HG02763 (cell line): Measurements from ENCODE around the gene CRYBG2.
"Not testable (repeated sequence)": the region's sequence is repeated elsewhere in the genome, so short reads cannot be mapped to it uniquely, and the experiment has no call there.

Experiments used
- ATAC-seq: cut with Tn5 transposase; IDR thresholded peaks from one replicate; pipeline ENCODE4 v1.9.1; 2021; ENCODE audit warnings: mild to moderate bottlenecking, moderate library complexity; ENCODE audit not compliant: unreplicated experiment

Gene CRYBG2

DNA sequence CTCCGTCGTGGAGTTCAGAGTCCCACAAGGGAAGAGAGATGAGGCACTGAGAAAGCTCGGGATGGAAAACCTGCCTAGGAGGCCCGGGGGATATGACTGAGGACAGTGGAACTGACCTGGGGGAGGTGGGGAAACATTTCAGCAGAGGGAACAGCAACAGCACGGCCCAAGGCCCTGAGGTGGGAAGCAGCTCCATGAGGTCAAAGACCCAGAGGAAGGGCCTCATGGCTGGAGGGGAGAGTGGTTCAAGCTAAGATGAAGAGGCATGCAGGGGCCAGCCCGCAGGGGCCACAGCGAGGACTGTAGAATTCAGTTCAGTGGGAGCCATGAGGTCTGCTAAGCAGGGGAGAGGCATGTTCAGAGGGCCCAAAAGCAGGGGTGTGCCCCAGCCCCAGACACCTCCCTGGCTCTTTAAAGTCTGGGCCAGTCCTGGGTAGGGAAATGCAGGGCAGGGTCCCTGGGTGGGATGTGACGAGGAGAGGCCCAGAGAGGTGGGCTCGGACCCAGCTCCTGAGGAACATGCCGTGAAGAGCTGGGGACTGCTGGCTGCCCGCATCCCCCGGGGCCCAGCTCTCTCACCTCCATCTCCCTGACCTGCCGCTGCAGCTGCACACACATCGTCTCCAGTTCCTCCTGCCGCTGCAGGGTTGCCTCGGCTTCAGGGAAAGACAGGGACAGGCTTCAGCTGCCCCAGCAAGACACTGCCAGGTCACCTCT is 57.4 kb downstream of the CRYBG2 start:
- ATAC-seq, result no peak

GRCh38 chr1:26295194-26296138 is 58.5 kb downstream of the CRYBG2 start:
- no peak for ATAC-seq

- no peak for ATAC-seq
Observed at GRCh38 chr1:26293911-26294463, 59.9 kb downstream of the CRYBG2 start.

DNA sequence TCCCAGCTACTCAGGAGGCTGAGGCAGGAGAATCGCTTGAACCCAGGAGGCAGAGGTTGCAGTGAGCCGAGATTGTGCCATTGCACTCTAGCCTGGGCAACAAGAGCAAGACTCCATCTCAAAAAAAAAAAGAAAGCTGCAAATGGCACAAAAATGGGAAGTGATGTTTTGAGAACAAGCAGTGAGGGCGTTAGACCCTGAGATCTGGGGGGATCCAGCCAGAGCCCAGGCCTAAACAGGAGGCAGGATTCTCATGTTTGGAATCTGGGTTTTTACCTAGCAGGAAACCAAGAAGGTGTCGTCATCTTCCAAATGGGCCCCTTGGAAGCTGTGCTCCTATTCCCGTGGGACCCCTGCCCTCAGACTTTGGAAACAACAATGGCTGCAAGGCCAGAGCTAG is 61.2 kb downstream of the CRYBG2 start:
- not testable (repeated sequence) for ATAC-seq

DNA sequence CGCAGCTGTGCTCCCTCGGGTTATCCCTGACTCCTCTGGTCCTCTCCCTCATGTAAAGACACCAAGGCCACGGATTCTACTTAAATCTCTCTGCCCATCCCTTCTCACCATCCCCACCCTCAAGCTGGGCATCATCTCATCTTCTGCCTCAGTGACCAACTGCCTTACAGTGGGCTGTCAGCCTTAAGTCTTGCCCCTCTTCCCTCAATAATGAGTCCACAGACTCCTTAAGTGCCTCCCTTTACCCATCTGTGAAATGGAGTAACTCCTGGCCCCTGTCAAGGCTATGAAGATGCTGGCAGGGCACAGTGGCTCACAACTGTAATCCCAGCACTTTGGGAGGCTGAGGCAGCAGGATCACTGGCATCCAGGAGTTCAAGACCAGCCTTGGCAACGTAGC is 62.0 kb downstream of the CRYBG2 start:
- ATAC-seq, result no peak

- no peak for ATAC-seq
Observed at GRCh38 chr1:26291433-26291832, 62.5 kb downstream of the CRYBG2 start.

DNA sequence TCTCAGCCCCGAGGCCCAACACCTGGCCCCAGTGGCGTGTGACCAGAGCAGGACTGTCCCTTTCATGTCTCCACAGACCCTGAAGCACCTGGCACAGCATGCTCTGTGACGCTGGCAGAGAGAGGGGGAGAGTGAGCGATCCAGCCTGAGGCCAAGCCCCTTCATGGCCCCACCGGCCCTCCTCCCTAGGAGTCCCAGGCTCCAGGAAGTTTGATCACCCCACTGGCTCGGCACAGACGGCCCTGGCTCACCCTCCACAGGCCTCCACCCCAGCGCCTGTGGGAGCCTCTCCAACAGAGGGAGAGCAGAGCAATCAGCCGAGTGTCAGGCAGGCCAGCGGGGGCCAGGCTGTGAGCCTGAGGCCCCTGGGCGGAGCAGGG is 63.1 kb downstream of the CRYBG2 start:
- no peak for ATAC-seq

GRCh38 chr1:26290122-26290881 is 63.6 kb downstream of the CRYBG2 start:
- ATAC-seq, result no peak

GRCh38 chr1:26289158-26290059 is 64.5 kb downstream of the CRYBG2 start:
- peak; percentile 33 for ATAC-seq

DNA sequence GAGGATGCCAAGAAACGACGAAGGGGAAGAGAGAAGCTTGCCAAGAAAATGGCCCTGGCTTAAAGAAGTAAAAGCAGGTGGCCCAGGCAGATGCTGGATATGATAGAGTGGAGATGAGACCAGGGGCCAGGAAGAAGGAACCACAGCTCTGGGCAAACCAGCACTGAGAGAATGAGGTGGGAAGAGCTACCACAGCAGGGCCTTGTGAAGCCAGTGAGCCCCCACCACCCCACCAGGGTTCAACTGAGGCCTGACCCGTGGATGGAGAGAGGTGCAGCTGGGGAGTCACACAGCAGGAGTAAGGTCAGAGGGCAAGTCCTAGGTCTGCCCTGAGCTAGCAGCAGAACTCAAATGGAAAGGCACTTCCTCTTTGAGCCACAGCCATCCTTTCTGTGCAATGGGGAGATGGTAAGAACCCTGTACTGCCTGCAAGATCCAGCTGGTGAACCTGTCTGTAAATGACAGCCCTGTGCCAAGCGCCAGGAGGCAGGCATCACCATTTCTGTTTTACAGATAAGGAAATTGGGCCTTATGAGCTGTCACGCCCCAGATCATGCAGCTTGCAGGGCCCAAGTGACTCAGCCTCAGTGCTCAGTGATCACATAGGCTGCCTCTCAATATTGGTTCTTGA is 65.5 kb downstream of the CRYBG2 start:
- no peak for ATAC-seq

- ATAC-seq, result no peak
Observed at GRCh38 chr1:26287811-26288210, 66.1 kb downstream of the CRYBG2 start.

- ATAC-seq, result peak; percentile 33
Observed at GRCh38 chr1:26287033-26287711, 66.8 kb downstream of the CRYBG2 start.

- no peak for ATAC-seq
Observed at GRCh38 chr1:26286064-26286416, 67.9 kb downstream of the CRYBG2 start.

DNA sequence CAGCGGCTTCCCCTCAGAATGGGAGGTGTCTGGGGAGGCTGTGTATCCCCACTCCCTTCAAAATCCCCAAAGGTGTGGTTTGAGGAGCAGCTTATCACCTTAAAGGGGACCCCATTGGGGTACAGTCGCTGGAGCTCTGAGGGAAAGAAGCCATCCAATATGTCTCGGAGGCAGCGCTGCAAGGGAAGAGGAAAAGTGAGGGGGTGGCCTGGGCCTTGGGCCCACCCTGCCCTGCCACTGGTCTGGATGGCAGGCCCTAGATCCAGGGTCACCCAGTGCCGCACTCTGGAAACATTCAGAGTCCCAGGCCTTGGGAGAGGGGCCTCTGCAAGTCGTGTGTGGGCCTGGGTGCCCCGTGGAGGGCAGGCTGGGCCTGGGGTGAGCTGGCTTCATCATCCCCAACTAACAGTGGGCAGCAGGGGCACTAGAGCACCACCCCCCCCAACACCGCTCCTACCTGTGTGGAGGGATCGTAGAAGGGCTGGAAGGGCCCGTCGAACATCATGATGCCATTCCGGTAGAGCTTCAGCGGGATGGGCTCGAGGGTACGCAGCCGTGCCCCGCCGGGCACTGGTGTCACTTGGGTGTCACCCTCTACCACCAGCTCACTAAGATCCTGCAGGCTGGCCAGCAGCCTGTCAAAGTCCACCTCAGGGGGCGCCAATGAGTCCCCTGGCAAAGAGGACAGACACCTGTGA is 68.4 kb downstream of the CRYBG2 start:
- ATAC-seq, result no peak

- ATAC-seq, result no peak
Observed at GRCh38 chr1:26284597-26285347, 69.2 kb downstream of the CRYBG2 start.

DNA sequence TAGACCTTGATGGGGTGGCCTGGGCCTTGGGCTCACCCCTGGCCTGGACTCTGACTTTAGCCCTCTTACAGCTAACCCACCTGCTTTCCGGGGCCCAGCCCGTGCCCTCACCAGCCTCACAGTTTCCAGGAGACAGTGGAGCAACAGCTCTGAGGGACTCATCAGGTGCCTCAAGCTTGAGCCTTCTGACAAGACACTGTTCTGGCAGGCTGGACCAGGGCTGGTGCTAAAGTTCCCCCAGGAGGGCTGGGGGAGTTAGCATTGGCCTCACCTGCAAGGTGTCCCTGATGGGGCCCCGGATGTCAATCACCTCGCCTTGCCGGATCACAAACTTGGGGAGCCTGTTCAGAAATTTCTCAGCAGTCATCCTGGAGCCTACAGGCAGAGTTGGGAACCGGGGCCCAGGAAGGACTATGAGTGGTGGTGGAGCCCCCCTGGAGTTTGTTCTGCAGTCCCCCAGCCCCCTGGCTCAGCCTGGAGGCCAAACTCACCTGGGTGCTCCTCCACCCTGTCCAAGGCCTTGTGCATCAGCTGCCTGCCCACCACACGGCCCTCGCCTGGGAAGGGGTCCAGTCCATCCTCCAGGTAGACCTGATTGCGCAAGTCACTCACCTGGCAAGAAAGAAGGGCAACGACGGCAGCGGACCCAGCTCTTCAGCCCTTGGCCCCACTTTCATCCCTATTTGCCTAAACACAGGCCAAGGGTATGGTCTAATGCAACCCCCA is 69.9 kb downstream of the CRYBG2 start:
- no peak for ATAC-seq

DNA sequence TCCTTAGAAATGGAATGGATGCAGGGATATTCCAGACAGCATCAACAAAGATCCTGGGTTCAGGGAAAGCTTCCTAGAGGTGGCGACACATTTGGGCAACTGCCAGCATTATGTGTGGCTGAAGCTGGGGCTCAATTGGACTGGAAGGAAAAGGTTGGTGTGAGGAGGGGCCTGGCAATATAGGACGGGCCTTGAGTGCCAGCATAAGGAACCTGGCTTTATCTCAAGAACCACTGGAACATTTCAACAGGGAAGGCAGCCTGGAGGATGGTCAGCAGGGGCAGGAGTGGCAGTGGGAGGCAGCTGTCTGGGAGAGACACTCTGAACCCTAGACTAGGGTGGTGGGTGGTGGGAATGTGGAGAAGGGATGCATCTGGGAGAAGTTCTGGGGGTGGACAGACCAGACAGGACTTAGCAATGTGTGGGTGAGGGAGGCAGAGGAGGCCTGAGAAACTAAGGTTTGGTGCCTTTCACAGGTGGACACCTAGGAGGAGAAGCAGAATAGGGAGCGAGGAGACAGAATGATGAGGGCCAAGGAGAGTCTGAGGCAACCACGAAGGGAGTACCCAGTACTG is 70.6 kb downstream of the CRYBG2 start:
- ATAC-seq, result no peak
